GM12891 (cell line): ENCODE measurements around the gene CLTRN.
"Not testable (repeated sequence)": the region's sequence is repeated elsewhere in the genome, so short reads cannot be mapped to it uniquely, and the experiment has no call there.

ENCODE experiments used
- POLR2A ChIP-seq: IDR thresholded peaks from 2 replicates; pipeline ENCODE4 v1.6.1; 2011; ENCODE audit warnings: low read depth, low read length, control low read depth
- POLR2AphosphoS5 ChIP-seq: IDR thresholded peaks from 2 replicates; pipeline ENCODE4 v1.6.1; 2011; ENCODE audit warnings: low read depth, low read length, control low read depth

DNA sequence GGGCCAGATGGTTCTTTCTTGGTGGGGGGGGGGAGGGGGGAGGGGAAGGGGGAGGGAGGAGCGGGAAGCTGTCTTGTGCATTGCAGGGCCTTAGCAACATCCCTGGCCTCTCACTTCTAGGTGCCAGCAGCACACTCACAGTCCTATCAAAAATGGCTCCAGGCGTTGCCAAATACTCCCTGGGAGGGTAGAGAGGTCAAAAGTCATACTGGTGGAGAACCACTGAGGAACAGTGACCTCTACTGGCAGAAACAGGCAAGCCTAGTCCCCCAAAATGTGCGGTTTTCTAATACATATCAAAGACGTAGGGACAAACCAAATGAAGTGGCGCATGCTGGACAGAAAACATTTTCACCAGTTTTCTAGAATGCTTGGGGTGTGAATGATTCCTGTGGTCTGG, 39.2 kb upstream of the CLTRN start:
- not testable (repeated sequence) for TF ChIP-seq POLR2A, POLR2AphosphoS5
